Adrenal gland (tissue), 5 donors: ENCODE results near the gene CNNM2.

Source experiments
- CTCF ChIP-seq, 6 experiments: fragments of 450-650 bp in 4 of 6; fragments of 200-600 bp in 2 of 6; sonication (generic) in 1 of 6; IDR thresholded peaks; 1 replicate in 5 of 6; 2 replicates in 1 of 6; pipeline versions ENCODE4 v1.5.1 to v1.8.0; 2016 to 2021; ENCODE audit warnings: antibody characterized with exemption in 6 of 6, mild to moderate bottlenecking in 2 of 6, moderate library complexity in 1 of 6
- POLR2A ChIP-seq, 2 donors: fragments of 450-650 bp; IDR thresholded peaks; one replicate each; pipeline ENCODE4 v1.6.1; 2017; ENCODE audit warnings: antibody characterized with exemption in 2 of 2, mild to moderate bottlenecking in 2 of 2, moderate library complexity in 1 of 2
- donor health status: DM: no; HTN: no; CAD: no.

- TF ChIP-seq CTCF (IDR thresholded peaks at IDR 0.05) (no peak), POLR2A (IDR thresholded peaks at IDR 0.05) (no peak)
These were observed 101.3 kb downstream of the CNNM2 start for GRCh38 chr10:103019425-103019824.
